ENCODE measurements around the gene MACROD2. TPM values are rescaled to one million over a fixed set of nuclear protein-coding genes. Genes with fewer than 3 reads are reported as not detected.

MACROD2 gene
- total RNA-seq, 1 donor from 2014 or later: 3.1 TPM

- Histone ChIP-seq H3K9ac (ENCODE audit: low read depth in 1 of 3, low read length in 3 of 3) (no peak overlapping the region), H3K9me3 (ENCODE audit: control insufficient read depth in 3 of 3, low read length in 3 of 3) (no peaks in the 10 kb centered on the region), H3K27ac (ENCODE audit: low read depth, low read length) (no peak overlapping the region), H3K27me3 (ENCODE audit: control insufficient read depth in 3 of 3, insufficient read depth in 3 of 3, low read length in 3 of 3) (no peaks in the 10 kb centered on the region), H3K4me3 (ENCODE audit: low read length in 3 of 3) (no peak overlapping the region), H3K36me3 (ENCODE audit: control insufficient read depth in 3 of 3, insufficient read depth in 3 of 3, low read length in 3 of 3) (no peaks in the 10 kb centered on the region), H3K4me1 (ENCODE audit: control insufficient read depth in 3 of 3, insufficient read depth in 3 of 3, low read length in 3 of 3) (peaks cover 0 to 3% (median 0%) of the 10 kb centered on the region in 3 donors)
These were observed 2105.5 kb downstream of the MACROD2 start for GRCh38 chr20:16100767-16101166.

Small RNAs within 50 kb of the gene (small RNA-seq; reads per million reads assigned to genes)
- gene RN7SL864P (not detected), gene RNA5SP475 (not detected), gene RNU6-1159P (not detected), gene RNU6-115P (not detected), gene RNU6-228P (not detected), gene RNU6-278P (not detected), gene RPS3P1 (not detected)

Other genes starting within 250 kb of the MACROD2 start
- 5.7 TPM for gene ESF1, start 210.6 kb upstream of the MACROD2 start, total RNA-seq
- 16.7 TPM for gene NDUFAF5, start 210.5 kb upstream of the MACROD2 start, total RNA-seq
- not detected for gene SEL1L2, start 4.9 kb upstream of the MACROD2 start, total RNA-seq

All from skeletal muscle tissue (tissue), 5 donors.